D721Med (cell line): ENCODE data around the gene CCND3.
A peak's percentile ranks its signal among the peaks of the same experiment; 100 is the strongest.

Experiments
- DNase-seq: peaks from one replicate; pipeline ENCODE4 v3.0.0; 2011; ENCODE audit warnings: low spot score; ENCODE audit not compliant: insufficient read length
- FAIRE-seq: peaks from 2 replicates; lab custom pipeline; 2011; peaks lifted over from hg19 to GRCh38; lab: Jason Lieb, UNC
- CTCF ChIP-seq: IDR thresholded peaks from 2 replicates; pipeline ENCODE4 v1.5.1; 2012; ENCODE audit warnings: mild to moderate bottlenecking, control low read depth; ENCODE audit not compliant: insufficient read depth; ENCODE audit errors: missing control alignments

Gene CCND3

GRCh38 chr6:41939176-41939847 is 2.3 kb downstream of the CCND3 start:
- no peak for DNase-seq
- FAIRE-seq = no peak
- TF ChIP-seq CTCF = no peak

GRCh38 chr6:41938590-41939175 is 2.9 kb downstream of the CCND3 start:
- TF ChIP-seq CTCF = no peak
- FAIRE-seq (no peak), DNase-seq (no peak)

- FAIRE-seq (no peak), DNase-seq (no peak)
- TF ChIP-seq CTCF = no peak
Observed at GRCh38 chr6:41937861-41938574, 3.6 kb downstream of the CCND3 start.

- TF ChIP-seq CTCF = no peak
Observed at GRCh38 chr6:41937472-41937860, 4.1 kb downstream of the CCND3 start.

GRCh38 chr6:41936073-41936837 is 5.4 kb downstream of the CCND3 start:
- DNase-seq (peak; percentile 87), FAIRE-seq (no peak)
- TF ChIP-seq CTCF = peak; percentile 61

More at GRCh38 chr6:41937472-41937860, 4.1 kb downstream of the CCND3 start:
- DNase-seq (peak; percentile 59), FAIRE-seq (peak; percentile 32)

GRCh38 chr6:41935685-41936072 is 5.9 kb downstream of the CCND3 start:
- DNase-seq (no peak), FAIRE-seq (no peak)
- no peak for TF ChIP-seq CTCF
